ENCODE data around the gene VPS35L.

- no peak for TF ChIP-seq RCOR1 (conservative IDR thresholded peaks at IDR 0.05; ENCODE audit: low read depth, low read length)
- TF ChIP-seq ATF2 (IDR thresholded peaks at IDR 0.05; ENCODE audit: low read length): no peak
- TF ChIP-seq POLR2A (IDR thresholded peaks at IDR 0.05; ENCODE audit: low read depth, low read length): no peak
- TF ChIP-seq YY1 (IDR thresholded peaks at IDR 0.05; ENCODE audit: low read depth, low read length): no peak
- TF ChIP-seq REST (IDR thresholded peaks at IDR 0.05; ENCODE audit: low read depth, low read length): no peak
- TF ChIP-seq BRCA1 (IDR thresholded peaks at IDR 0.05; ENCODE audit: low read depth, low read length): no peak
- TF ChIP-seq POLR2AphosphoS5 (IDR thresholded peaks at IDR 0.05; ENCODE audit: low read length): no peak
- no peak for TF ChIP-seq SIX5 (IDR thresholded peaks at IDR 0.05; ENCODE audit: low read depth, low read length, severe bottlenecking)
These were observed 179.8 kb downstream of the VPS35L start for GRCh38 chr16:19735074-19735867.
